Fibroblast of upper back skin (primary cell): ENCODE data around the gene ZIC2.

Experiments
- DNase-seq: peaks from one replicate; pipeline ENCODE4 v3.0.0-alpha.2; 2013

Gene ZIC2

GRCh38 chr13:99975626-99976025 lies 6.0 kb upstream of the ZIC2 start:
- DNase-seq = no peak

- DNase-seq = no peak
Measured at GRCh38 chr13:99976575-99976974, 5.0 kb upstream of the ZIC2 start.

DNA sequence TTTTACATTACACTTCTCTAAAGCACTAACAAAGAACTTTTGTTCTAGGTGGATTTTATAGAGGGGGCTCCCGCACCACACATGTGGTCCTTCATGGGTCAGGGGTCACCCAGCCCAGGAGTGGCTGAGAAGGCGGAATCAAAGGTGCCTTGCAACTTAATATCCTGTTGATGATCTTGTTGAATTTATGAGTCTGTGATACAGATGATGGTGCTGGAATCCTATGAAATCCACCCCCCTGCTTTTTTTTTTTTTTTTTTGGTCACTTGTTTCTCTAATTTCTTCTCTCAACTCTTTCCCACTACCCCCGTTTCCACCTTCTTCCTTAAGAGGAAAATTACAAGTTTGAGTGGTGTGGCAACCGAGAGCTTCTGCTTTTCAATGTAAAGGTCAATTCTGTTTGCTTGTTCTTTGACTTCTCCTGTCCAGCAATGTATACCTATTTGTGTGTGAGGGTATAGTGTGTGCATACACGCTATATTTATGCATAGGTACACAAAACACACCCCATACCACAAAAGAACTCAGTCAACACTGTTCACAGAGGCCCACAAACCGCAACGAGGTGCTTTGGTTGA lies 4.2 kb upstream of the ZIC2 start:
- DNase-seq = no peak

DNA sequence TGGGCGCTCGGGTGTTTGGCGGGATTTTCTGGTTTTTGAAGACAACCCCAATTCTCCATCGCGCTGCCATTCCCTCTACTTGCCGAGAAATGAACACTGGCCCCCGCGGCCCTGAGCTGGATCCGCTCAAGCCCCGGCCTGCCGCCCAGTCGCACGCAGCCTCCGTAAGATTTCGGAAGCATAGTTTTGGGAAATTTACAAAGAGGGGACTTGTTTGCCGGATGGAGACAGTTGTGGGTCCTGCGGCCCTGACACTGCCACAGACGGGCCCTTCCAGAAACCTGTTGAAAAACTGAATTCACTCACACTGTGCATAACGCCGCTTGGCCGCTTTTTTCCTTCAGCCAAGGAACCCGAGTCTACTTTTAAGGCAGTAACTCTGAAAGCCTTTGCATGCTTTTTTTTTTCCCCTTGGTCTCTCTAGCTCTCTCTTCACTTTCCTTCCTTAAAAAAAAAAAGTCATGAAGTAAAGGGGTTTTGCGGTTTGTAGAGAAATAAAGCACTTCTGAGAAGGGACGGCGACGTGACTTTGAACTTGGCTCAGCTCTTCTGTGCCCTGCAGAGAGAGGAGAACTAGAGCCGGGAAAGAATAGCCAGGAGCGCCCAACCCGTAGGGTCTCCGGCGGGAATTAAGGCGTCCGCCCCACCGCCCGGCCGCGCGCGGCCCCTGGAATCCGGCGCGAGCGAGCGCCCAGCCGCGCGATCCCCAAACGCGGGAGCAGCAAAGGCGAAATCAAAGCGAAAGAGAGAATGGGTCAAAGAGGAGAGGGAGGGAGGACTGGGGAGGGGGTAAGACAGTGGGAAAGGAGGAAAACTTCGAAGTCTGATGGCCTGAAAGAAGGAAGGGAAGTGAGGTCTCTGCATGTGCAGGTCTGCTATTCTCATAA lies 3.4 kb upstream of the ZIC2 start:
- no peak for DNase-seq

- DNase-seq = no peak
Measured at GRCh38 chr13:99978799-99979452, 2.7 kb upstream of the ZIC2 start.

DNA sequence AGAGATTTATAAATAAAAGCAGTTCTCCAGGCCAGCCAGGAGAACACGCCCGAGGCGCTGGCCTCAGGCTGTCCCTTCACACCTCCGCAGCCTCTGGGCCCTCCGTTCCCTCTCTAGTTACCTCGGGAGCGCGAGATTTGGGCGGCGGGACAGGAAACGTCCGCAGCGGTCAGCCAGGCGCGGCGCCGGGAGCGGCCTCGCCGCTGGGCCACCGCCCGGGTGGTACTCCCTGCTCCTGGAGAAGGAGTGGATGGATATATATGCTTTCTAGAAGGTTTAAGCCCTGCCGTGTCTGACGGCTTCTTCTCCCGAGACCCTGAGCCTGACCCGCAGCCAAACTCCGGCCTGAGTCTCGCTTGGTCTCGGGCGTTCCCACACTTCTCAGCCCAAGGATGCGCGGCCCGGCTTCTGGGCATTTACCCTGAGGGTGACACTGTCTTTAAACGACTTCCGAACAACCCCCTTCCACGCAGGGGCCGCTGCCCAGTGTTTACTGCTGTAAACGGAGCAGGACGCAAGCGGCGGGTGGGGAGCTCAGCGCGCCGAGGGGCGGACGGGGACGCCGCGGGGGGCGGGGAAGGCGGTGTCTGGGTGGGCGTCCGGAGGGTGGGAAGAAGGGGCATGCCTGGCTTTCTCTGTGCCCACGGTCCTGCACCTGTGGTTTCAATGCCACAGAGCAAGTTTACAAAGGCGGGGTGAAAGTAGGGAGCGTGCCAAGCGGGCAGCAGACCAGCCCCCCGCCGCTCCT lies 2.0 kb upstream of the ZIC2 start:
- no peak for DNase-seq

GRCh38 chr13:99980201-99980823 lies 1.3 kb upstream of the ZIC2 start:
- peak; percentile 41 for DNase-seq

GRCh38 chr13:99980824-99981734 lies 505 bp upstream of the ZIC2 start:
- DNase-seq = no peak

DNA sequence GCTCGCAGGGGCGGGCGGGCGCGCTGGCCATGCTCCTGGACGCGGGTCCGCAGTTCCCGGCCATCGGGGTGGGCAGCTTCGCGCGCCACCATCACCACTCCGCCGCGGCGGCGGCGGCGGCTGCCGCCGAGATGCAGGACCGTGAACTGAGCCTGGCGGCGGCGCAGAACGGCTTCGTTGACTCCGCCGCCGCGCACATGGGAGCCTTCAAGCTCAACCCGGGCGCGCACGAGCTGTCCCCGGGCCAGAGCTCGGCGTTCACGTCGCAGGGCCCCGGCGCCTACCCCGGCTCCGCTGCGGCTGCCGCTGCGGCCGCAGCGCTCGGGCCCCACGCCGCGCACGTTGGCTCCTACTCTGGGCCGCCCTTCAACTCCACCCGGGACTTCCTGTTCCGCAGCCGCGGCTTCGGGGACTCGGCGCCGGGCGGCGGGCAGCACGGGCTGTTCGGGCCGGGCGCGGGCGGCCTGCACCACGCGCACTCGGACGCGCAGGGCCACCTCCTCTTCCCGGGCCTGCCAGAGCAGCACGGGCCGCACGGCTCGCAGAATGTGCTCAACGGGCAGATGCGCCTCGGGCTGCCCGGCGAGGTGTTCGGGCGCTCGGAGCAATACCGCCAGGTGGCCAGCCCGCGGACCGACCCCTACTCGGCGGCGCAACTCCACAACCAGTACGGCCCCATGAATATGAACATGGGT lies 599 bp downstream of the ZIC2 start:
- no peak for DNase-seq

- no peak for DNase-seq
Measured at GRCh38 chr13:99982731-99983498, 1.3 kb downstream of the ZIC2 start.

GRCh38 chr13:99983499-99984401 lies 2.2 kb downstream of the ZIC2 start:
- no peak for DNase-seq

DNA sequence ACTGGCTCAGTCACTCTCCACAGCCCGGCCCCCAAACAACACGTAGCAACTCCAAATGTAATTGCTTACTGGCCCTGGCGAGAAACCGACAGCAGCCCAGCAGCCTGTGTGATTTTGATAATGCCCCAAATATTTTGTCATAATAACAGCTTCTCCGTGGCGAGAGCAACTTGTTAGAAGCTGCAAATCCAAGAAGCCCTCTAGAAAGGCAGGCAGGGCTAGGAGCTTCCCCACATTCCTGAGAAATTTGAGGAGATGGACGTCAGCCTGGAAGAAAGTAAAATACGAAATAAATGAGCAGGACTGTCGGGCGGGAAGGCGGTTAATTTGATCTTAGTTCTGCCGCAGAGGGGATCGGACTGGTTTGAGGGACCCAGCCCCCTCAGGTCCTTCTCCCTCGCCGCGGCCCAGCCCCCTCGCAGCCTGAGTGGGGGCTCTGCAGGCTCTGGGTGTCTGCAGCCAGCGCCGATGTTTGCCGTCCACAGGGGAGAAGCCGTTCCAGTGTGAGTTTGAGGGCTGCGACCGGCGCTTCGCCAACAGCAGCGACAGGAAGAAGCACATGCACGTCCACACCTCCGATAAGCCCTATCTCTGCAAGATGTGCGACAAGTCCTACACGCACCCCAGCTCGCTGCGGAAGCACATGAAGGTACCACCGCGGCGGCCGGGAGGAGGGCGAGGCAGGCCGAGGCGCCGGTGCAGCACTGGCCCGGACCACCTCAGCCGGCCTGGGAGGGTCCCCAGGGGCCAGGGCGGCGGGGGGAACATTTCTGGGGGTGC lies 3.1 kb downstream of the ZIC2 start:
- DNase-seq = no peak

- DNase-seq = no peak
Measured at GRCh38 chr13:99985241-99985874, 3.8 kb downstream of the ZIC2 start.

GRCh38 chr13:99985886-99986527 lies 4.4 kb downstream of the ZIC2 start:
- DNase-seq = no peak

- no peak for DNase-seq
Measured at GRCh38 chr13:99986741-99987140, 5.2 kb downstream of the ZIC2 start.

DNA sequence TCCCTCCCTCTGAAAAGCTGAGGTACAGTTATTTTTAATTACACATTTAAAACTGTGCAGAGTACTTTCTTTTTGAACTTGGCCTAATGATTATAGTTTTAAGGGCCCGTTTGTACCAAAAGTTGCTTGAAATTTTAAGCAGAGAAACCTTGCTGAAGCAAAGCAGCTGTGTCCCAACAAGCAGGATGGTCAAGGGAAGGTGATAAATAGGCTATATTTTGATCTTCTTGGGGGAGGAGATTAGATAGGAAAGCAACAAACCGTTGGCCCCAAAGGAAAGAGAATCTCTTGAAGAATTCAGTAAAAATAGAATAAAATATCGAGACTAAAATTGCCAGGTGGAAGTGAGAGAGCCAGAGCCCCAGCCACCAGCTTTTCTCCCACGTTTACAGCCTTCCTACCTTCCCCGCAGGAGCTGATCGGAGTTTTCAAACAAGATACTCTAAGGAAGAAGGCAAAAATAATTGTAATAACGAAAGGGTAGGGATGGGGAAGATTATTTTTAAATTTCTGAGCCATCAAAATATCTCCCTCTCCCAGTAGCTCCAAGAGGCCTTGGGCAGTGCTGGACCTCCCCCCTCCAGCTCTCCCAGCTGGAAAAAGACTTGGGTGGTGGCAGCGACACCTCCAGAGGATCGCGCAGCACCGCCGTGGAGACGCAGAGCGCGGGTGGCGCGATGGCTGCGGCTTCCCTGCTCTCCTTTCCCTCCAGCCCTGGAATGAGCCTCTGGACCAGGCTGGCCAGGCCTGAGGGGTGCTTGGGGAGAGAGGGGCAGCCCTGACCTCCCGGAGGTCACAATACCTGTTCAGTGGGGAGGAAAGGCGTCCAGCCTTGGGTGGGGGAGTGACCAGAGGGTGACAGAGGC lies 5.8 kb downstream of the ZIC2 start:
- DNase-seq = no peak
